HG03439 (cell line): ENCODE measurements around the gene SNTB2.

ENCODE experiments used
- ATAC-seq: cut with Tn5 transposase; IDR thresholded peaks from one replicate; pipeline ENCODE4 v1.9.1; 2021; ENCODE audit warnings: mild to moderate bottlenecking, moderate library complexity; ENCODE audit not compliant: unreplicated experiment

The SNTB2 gene

GRCh38 chr16:69330286-69331109 lies 143.5 kb downstream of the SNTB2 start, which contains the start of gene PDF:
Gene PDF (minus strand): TSS chr16:69330588. CDS start chr16:69330570, 18 bp downstream.
- peak; percentile 87 for ATAC-seq

DNA sequence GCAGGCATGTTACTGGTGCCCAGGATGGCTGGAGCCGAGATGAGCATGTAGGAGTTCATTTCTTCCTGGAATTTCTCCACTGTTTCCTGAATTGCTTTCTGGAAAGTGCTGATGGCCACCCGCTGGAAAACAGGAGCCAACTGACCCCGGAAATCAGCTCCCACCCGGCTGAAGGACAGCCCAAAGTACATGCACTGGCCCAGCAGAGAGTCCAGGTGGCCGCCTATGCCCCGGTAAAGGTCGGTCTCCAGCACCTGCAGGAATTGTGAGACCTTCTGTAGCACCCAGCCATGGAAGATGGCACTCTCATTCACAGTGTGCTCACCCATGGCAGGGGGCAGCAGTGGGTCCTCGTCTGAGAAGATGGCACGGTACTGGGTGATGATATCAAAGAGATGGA lies 147.7 kb downstream of the SNTB2 start:
- ATAC-seq, result no peak

- peak; percentile 1 for ATAC-seq
Measured at GRCh38 chr16:69338557-69339288, 151.8 kb downstream of the SNTB2 start.

- ATAC-seq, result peak; percentile 90
Measured at GRCh38 chr16:69339289-69340094, 152.5 kb downstream of the SNTB2 start, which contains the start of the genes COG8 and NIP7. Gene COG8 (minus strand): TSS chr16:69339564. CDS start chr16:69339552, 12 bp downstream. Gene NIP7 (plus strand): TSS chr16:69339772. CDS start chr16:69339830, 58 bp downstream.

DNA sequence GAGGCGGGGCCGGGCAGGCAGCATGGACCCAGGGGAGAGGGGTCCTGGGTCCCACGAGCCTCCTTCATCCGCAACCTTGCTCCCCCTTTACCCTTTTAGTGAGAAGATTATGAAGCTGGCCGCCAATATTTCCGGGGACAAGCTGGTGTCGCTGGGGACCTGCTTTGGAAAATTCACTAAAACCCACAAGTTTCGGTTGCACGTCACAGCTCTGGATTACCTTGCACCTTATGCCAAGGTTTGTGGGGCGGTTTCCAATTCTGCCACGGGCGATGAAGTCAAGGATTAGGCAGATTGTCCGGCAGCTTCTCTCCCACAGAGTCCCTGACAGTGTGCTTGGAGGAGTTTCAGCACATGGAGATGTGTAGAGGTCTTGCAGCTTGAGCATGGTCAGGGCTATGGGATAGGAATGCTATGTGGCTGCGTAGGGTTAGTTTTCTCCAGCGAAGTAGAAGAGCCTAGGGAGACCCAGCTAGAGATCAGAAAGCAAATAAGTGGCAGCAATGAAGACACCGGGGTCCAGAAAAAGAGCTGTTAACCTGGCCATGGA lies 153.2 kb downstream of the SNTB2 start:
- peak; percentile 7 for ATAC-seq

DNA sequence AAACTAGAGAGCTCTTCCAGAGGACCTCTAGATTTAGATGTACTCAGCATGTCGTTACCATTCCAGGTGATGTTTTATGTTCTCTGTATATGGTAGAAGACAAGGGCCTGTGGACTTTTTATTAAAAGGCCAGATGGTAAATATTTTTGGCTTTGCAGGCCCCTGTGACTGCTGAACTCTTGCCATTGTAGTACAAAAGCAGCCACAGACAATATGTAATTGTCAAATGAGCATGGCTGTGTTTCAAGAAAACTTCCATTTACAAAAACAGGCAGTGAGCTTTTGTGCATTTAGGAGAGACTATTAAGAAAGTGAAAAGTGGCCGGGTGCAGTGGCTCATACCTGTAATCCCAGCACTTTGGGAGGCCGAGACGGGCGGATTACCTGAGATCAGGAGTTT lies 157.2 kb downstream of the SNTB2 start:
- ATAC-seq, result no peak

GRCh38 chr16:69345923-69346322 lies 159.0 kb downstream of the SNTB2 start:
- ATAC-seq, result no peak

- no peak for ATAC-seq
Measured at GRCh38 chr16:69346683-69347082, 159.7 kb downstream of the SNTB2 start.

GRCh38 chr16:69348222-69348621 lies 161.3 kb downstream of the SNTB2 start:
- no peak for ATAC-seq

GRCh38 chr16:69349536-69349935 lies 162.6 kb downstream of the SNTB2 start:
- ATAC-seq, result no peak

- ATAC-seq, result no peak
Measured at GRCh38 chr16:69350536-69351133, 163.7 kb downstream of the SNTB2 start.

GRCh38 chr16:69351309-69352027 lies 164.5 kb downstream of the SNTB2 start, which contains the start of gene TMED6:
Gene TMED6 (minus strand): TSS chr16:69351786. CDS start chr16:69351753, 33 bp downstream.
- ATAC-seq, result no peak
